Sigmoid colon (tissue), 3 donors: ENCODE data around the gene ALDH4A1.

Experiments used
- POLR2A ChIP-seq, 2 donors: fragments of 450-650 bp; IDR thresholded peaks; one replicate each; pipeline ENCODE4 v1.6.1; 2016; ENCODE audit warnings: antibody characterized with exemption in 2 of 2, mild to moderate bottlenecking in 2 of 2, moderate library complexity in 2 of 2
- TF ChIP-seq, protein P1 (sequence below), 4 experiments: fragments of 450-650 bp in 3 of 4; fragments of 200-600 bp in 1 of 4; IDR thresholded peaks; one replicate each; pipeline ENCODE4 v1.5.1; 2016 to 2019; ENCODE audit warnings: antibody characterized with exemption in 4 of 4, mild to moderate bottlenecking in 3 of 4, moderate library complexity in 2 of 4

DNA sequence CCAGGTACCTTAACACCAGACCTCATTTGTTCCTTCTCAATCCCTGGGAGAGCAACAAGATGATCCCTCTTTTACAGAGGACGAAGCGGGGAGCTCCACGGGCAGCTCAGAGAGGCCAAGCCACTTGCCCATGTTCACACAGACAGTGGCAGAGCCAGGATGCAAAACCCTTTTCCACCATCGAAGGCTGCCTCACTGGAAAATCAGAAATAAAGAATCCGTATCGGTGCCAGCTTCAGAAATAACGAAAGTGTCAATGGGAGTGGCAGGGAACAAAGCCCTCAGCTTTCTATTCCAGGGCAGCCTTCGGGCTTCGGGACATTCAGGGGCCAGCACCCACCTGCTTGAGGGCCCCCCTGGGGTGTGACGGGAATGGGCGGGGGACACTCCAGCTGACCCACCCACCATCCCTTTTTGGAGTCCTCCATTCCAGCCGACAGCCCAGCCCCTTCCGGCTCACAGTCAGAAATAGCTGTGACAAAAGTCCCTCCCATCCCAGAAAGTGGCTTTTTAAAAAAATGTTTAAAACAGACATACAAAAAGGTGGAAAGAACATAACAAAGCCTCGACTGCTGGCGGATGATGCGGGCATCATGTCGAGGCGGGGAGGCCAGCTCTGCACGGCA, 48.2 kb upstream of the ALDH4A1 start:
- TF ChIP-seq POLR2A (IDR thresholded peaks at IDR 0.05) = peak in 1 of 2 donors; percentile 30
- TF ChIP-seq, protein P1, sequence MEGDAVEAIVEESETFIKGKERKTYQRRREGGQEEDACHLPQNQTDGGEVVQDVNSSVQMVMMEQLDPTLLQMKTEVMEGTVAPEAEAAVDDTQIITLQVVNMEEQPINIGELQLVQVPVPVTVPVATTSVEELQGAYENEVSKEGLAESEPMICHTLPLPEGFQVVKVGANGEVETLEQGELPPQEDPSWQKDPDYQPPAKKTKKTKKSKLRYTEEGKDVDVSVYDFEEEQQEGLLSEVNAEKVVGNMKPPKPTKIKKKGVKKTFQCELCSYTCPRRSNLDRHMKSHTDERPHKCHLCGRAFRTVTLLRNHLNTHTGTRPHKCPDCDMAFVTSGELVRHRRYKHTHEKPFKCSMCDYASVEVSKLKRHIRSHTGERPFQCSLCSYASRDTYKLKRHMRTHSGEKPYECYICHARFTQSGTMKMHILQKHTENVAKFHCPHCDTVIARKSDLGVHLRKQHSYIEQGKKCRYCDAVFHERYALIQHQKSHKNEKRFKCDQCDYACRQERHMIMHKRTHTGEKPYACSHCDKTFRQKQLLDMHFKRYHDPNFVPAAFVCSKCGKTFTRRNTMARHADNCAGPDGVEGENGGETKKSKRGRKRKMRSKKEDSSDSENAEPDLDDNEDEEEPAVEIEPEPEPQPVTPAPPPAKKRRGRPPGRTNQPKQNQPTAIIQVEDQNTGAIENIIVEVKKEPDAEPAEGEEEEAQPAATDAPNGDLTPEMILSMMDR (IDR thresholded peaks at IDR 0.05) = no peak
